ENCODE data around the gene SMOC2. TPM values are rescaled to one million over a fixed set of nuclear protein-coding genes. Genes with fewer than 3 reads are reported as not detected.

Gene SMOC2
- total RNA-seq, 5 donors from 2014 or later (not counting 1 experiment from before 2014, with no cell fraction given): 0.06 to 0.20 (median 0.16) TPM; not detected in 2

DNA sequence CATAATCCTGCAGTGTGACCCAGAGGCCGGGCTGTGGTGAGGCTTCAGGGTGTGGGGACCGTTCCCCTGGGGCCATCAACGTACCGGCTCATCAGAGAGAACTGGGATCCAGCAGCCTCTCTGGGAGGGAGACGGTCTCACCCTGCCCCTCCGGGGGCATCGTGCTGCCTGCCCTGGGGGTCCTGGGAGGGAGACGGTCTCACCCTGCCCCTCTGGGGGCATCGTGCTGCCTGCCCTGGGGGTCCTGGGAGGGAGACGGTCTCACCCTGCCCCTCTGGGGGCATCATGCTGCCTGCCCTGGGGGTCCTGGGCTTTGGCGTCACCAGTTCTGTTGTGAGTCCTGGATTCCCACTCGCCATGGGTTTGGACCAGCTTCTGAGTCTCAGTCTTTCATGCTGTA is 17.1 kb downstream of the SMOC2 start:
- POLR2A ChIA-PET: no interaction called here

DNA sequence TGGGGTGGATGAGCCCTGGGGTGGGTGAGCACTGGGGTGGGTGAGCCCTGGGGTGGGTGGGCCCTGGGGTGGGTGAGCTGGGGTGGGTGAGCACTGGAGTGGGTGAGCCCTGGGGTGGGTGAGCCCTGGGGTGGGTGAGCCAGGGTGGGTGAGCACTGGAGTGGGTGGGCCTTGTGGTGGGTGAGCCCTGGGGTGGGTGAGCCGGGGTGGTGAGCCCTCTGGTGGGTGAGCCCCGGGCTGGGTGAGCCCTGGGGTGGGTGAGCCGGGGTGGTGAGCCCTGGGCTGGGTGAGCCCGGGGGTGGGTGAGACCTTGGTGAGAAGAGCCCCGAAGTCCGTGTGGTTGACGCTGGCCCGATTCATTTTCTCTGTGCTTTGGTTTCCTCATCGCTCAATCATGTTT is 18.6 kb downstream of the SMOC2 start:
- Histone ChIP-seq H3K36me3 (ENCODE audit: control insufficient read depth in 2 of 2, extremely low read depth in 1 of 2, insufficient read depth in 1 of 2, low read length in 1 of 2) (no peaks in the 10 kb centered on the region), H3K9me3 (no peaks in the 10 kb centered on the region), H3K4me1 (ENCODE audit: control insufficient read depth in 1 of 2, extremely low read depth in 1 of 2, insufficient read depth in 2 of 2, low read length in 2 of 2) (no peaks in the 10 kb centered on the region), H3K4me3 (ENCODE audit: control insufficient read depth in 1 of 2, extremely low read depth in 1 of 2, low read length in 1 of 2) (no peak overlapping the region), H3K27me3 (replicated peaks in 1 of 2; ENCODE audit: control insufficient read depth in 2 of 2, extremely low read depth in 1 of 2, insufficient read depth in 2 of 2, low read length in 1 of 2) (peaks cover 0 to 23% of the 10 kb centered on the region in 2 experiments), H3K27ac (ENCODE audit: low read length) (no peak overlapping the region)
- ATAC-seq (replicated peaks in 1 of 4): no peak
- WGBS (ENCODE audit: insufficient coverage): 93% methylated on average over 4 of the region's 9 CpGs
- no peaks in the 10 kb centered on the region for H3K4me1 Mint-ChIP-seq
- POLR2A ChIA-PET: no interaction called here
- no peaks in the 10 kb centered on the region for H3K36me3 Mint-ChIP-seq
- no peak overlapping the region for H3K27ac Mint-ChIP-seq
- CTCF ChIA-PET: interaction anchor here in 1 of 2 donors (0.6 kb wide), 1 partner anchor 36 kb away, joined by 10 read pairs; no protein-coding TSS in a partner anchor
- H3K9me3 Mint-ChIP-seq: peaks cover 0 to 3% (median 0%) of the 10 kb centered on the region in 3 donors
- DNase-seq: no peak
- no peak overlapping the region for H3K4me3 Mint-ChIP-seq
- peaks cover 3 to 6% of the 10 kb centered on the region in 2 donors for H3K27me3 Mint-ChIP-seq

More for the DNA sequence above, 17.1 kb downstream of the SMOC2 start:
- no peak for ATAC-seq (replicated peaks in 1 of 4)
- WGBS (ENCODE audit: insufficient coverage): 84% methylated on average over 11 of the region's 12 CpGs
- Histone ChIP-seq H3K36me3 (ENCODE audit: control insufficient read depth in 2 of 2, extremely low read depth in 1 of 2, insufficient read depth in 1 of 2, low read length in 1 of 2) (no peaks in the 10 kb centered on the region), H3K27ac (ENCODE audit: low read length) (no peak overlapping the region), H3K4me1 (ENCODE audit: control insufficient read depth in 1 of 2, extremely low read depth in 1 of 2, insufficient read depth in 2 of 2, low read length in 2 of 2) (no peaks in the 10 kb centered on the region), H3K9me3 (no peaks in the 10 kb centered on the region), H3K27me3 (replicated peaks in 1 of 2; ENCODE audit: control insufficient read depth in 2 of 2, extremely low read depth in 1 of 2, insufficient read depth in 2 of 2, low read length in 1 of 2) (peaks cover 0 to 20% of the 10 kb centered on the region in 2 experiments), H3K4me3 (ENCODE audit: control insufficient read depth in 1 of 2, extremely low read depth in 1 of 2, low read length in 1 of 2) (no peak overlapping the region)
- no peak overlapping the region for H3K4me3 Mint-ChIP-seq
- H3K27ac Mint-ChIP-seq: no peak overlapping the region
- H3K9me3 Mint-ChIP-seq: peaks cover 0 to 3% (median 0%) of the 10 kb centered on the region in 3 donors
- DNase-seq: no peak
- H3K4me1 Mint-ChIP-seq: no peaks in the 10 kb centered on the region
- CTCF ChIA-PET: no interaction called here
- no peaks in the 10 kb centered on the region for H3K36me3 Mint-ChIP-seq
- peaks cover 10 to 12% of the 10 kb centered on the region in 2 donors for H3K27me3 Mint-ChIP-seq

DNA sequence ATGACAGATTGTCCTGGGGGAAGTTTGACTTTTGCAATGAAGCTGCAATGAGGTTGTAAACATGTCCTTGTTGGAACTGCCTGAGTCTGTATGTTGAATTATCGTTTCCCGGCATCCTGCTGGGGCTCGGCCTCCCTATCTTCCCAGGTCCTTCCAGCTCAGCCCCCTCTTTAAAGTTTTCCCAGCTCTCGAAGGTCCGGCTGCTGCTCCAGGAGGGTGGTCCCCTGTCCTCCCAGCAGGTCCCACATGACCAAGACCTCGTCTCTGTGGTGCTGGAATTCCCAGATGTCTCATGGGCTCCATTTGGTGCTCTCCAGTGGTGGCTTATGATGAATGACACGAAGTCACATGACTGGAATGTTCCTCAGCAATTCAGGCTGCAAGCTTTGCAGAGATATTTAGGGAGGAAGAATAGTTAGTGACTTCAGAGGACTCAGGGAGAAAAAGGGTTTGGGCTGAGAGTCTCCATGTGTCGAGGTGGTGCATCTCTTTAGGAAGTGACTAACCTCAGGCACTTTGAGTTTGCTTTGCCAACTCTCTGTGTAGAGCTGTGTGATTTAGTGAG is 21.4 kb downstream of the SMOC2 start:
- Mint-ChIP-seq H3K36me3 (no peaks in the 10 kb centered on the region), H3K4me3 (no peak overlapping the region), H3K27ac (no peak overlapping the region), H3K27me3 (peaks cover 3 to 6% of the 10 kb centered on the region in 2 donors), H3K4me1 (no peaks in the 10 kb centered on the region), H3K9me3 (peaks cover 0 to 3% (median 0%) of the 10 kb centered on the region in 3 donors)
- H3K27me3 ChIP-seq (replicated peaks in 1 of 2; ENCODE audit: control insufficient read depth in 2 of 2, extremely low read depth in 1 of 2, insufficient read depth in 2 of 2, low read length in 1 of 2): peaks cover 0 to 20% of the 10 kb centered on the region in 2 experiments
- ATAC-seq (replicated peaks in 1 of 4): no peak
- 51% methylated on average over 6 of the region's 8 CpGs for WGBS (ENCODE audit: insufficient coverage)
- no peaks in the 10 kb centered on the region for H3K9me3 ChIP-seq
- ChIA-PET CTCF (no interaction called here), POLR2A (no interaction called here)
- no peak for DNase-seq
- no peak overlapping the region for H3K27ac ChIP-seq (ENCODE audit: low read length)
- H3K4me3 ChIP-seq (ENCODE audit: control insufficient read depth in 1 of 2, extremely low read depth in 1 of 2, low read length in 1 of 2): no peak overlapping the region
- no peaks in the 10 kb centered on the region for H3K36me3 ChIP-seq (ENCODE audit: control insufficient read depth in 2 of 2, extremely low read depth in 1 of 2, insufficient read depth in 1 of 2, low read length in 1 of 2)
- H3K4me1 ChIP-seq (ENCODE audit: control insufficient read depth in 1 of 2, extremely low read depth in 1 of 2, insufficient read depth in 2 of 2, low read length in 2 of 2): no peaks in the 10 kb centered on the region

DNA sequence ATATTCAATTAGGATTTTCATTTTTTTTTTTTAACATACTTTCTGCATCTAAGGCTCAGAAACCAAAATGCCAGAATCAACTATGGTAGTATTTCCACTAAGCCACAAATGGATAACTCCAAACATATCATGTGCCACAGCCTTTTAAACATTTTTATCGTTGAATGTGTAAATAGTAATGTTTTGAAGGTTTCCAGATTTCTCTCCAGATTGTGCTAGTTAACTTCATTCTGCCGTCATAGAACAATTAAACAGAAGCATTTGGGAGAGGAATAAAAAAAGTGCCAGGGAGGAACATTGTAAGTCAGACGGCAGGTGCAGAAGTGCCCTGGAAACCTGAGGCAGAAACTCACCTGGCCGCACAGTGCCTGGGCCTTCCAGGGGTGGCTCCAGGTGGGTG is 23.6 kb downstream of the SMOC2 start:
- ChIA-PET POLR2A (no interaction called here), CTCF (no interaction called here)
- no peaks in the 10 kb centered on the region for H3K4me1 Mint-ChIP-seq
- peaks cover 3 to 4% of the 10 kb centered on the region in 2 donors for H3K27me3 Mint-ChIP-seq
- H3K36me3 Mint-ChIP-seq: no peaks in the 10 kb centered on the region
- 73% methylated on average over 3 of the region's 4 CpGs for WGBS (ENCODE audit: insufficient coverage)
- no peak overlapping the region for H3K4me3 ChIP-seq (ENCODE audit: control insufficient read depth in 1 of 2, extremely low read depth in 1 of 2, low read length in 1 of 2)
- no peak overlapping the region for H3K4me3 Mint-ChIP-seq
- peaks cover 0 to 3% (median 0%) of the 10 kb centered on the region in 3 donors for H3K9me3 Mint-ChIP-seq
- DNase-seq: no peak
- no peak for ATAC-seq (replicated peaks in 1 of 4)
- no peaks in the 10 kb centered on the region for H3K4me1 ChIP-seq (ENCODE audit: control insufficient read depth in 1 of 2, extremely low read depth in 1 of 2, insufficient read depth in 2 of 2, low read length in 2 of 2)
- no peaks in the 10 kb centered on the region for H3K36me3 ChIP-seq (ENCODE audit: control insufficient read depth in 2 of 2, extremely low read depth in 1 of 2, insufficient read depth in 1 of 2, low read length in 1 of 2)
- H3K9me3 ChIP-seq: no peaks in the 10 kb centered on the region
- H3K27ac ChIP-seq (ENCODE audit: low read length): no peak overlapping the region
- peaks cover 0 to 12% of the 10 kb centered on the region in 2 experiments for H3K27me3 ChIP-seq (replicated peaks in 1 of 2; ENCODE audit: control insufficient read depth in 2 of 2, extremely low read depth in 1 of 2, insufficient read depth in 2 of 2, low read length in 1 of 2)
- no peak overlapping the region for H3K27ac Mint-ChIP-seq

DNA sequence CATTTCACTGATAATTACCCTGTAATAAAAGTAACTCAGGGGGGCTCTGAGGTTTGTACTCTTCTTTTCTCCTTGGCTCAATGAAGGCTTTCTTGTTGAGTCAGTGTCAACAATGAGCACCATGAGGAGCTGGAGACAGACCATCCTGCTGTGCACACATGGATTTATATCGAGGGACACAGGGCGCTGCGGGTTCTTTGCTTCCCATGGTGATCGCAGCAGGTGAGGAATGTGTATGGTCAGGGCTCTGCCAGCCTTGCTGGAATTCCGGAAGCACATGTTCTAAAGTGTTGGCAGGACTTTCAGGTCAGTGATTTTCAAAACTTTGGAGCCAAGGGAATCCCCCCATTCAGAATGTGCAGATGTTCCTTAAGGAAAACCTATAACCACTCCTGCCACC is 27.1 kb downstream of the SMOC2 start:
- Histone ChIP-seq H3K36me3 (ENCODE audit: control insufficient read depth in 2 of 2, extremely low read depth in 1 of 2, insufficient read depth in 1 of 2, low read length in 1 of 2) (no peaks in the 10 kb centered on the region), H3K27ac (ENCODE audit: low read length) (no peak overlapping the region), H3K4me1 (ENCODE audit: control insufficient read depth in 1 of 2, extremely low read depth in 1 of 2, insufficient read depth in 2 of 2, low read length in 2 of 2) (no peaks in the 10 kb centered on the region), H3K27me3 (replicated peaks in 1 of 2; ENCODE audit: control insufficient read depth in 2 of 2, extremely low read depth in 1 of 2, insufficient read depth in 2 of 2, low read length in 1 of 2) (peaks cover 0 to 14% of the 10 kb centered on the region in 2 experiments), H3K4me3 (ENCODE audit: control insufficient read depth in 1 of 2, extremely low read depth in 1 of 2, low read length in 1 of 2) (no peak overlapping the region), H3K9me3 (no peaks in the 10 kb centered on the region)
- WGBS (ENCODE audit: insufficient coverage): 93% methylated on average over 4 of the region's 5 CpGs
- Mint-ChIP-seq H3K4me1 (no peaks in the 10 kb centered on the region), H3K27ac (no peak overlapping the region), H3K4me3 (no peak overlapping the region), H3K36me3 (no peaks in the 10 kb centered on the region), H3K9me3 (no peaks in the 10 kb centered on the region), H3K27me3 (peaks cover 0 to 2% of the 10 kb centered on the region in 2 donors)
- no peak for ATAC-seq (replicated peaks in 1 of 4)
- no peak for DNase-seq
- ChIA-PET POLR2A (no interaction called here), CTCF (no interaction called here)

DNA sequence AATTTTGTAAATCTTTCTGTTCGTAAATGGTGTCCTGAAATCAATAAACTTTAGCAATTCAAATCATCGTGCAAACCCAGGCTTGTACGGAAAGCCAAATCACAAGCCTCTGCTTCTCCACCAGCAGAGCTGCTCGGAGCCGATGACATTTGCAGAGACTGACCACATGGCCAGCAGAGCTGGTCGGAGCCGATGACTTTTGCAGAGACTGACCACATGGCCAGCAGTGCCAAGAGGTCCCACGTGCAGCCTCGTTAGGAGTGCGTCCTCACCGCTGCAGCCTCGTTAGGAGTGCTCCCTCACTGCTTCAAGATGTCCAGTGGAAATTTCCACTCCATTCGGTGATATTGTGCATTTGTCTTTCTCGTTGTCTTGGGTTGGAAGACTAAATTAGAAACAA is 28.5 kb downstream of the SMOC2 start:
- Histone ChIP-seq H3K4me3 (ENCODE audit: control insufficient read depth in 1 of 2, extremely low read depth in 1 of 2, low read length in 1 of 2) (no peak overlapping the region), H3K9me3 (no peaks in the 10 kb centered on the region), H3K27ac (ENCODE audit: low read length) (no peak overlapping the region), H3K36me3 (ENCODE audit: control insufficient read depth in 2 of 2, extremely low read depth in 1 of 2, insufficient read depth in 1 of 2, low read length in 1 of 2) (no peaks in the 10 kb centered on the region), H3K27me3 (replicated peaks in 1 of 2; ENCODE audit: control insufficient read depth in 2 of 2, extremely low read depth in 1 of 2, insufficient read depth in 2 of 2, low read length in 1 of 2) (peaks cover 0 to 24% of the 10 kb centered on the region in 2 experiments), H3K4me1 (ENCODE audit: control insufficient read depth in 1 of 2, extremely low read depth in 1 of 2, insufficient read depth in 2 of 2, low read length in 2 of 2) (no peaks in the 10 kb centered on the region)
- Mint-ChIP-seq H3K4me3 (no peak overlapping the region), H3K27me3 (peaks cover 0 to 3% of the 10 kb centered on the region in 2 donors), H3K4me1 (no peaks in the 10 kb centered on the region), H3K9me3 (peaks cover 0 to 2% (median 0%) of the 10 kb centered on the region in 3 donors), H3K36me3 (no peaks in the 10 kb centered on the region), H3K27ac (no peak overlapping the region)
- ATAC-seq (replicated peaks in 1 of 4): no peak
- POLR2A ChIA-PET: no interaction called here
- CTCF ChIA-PET: no interaction called here
- WGBS (ENCODE audit: insufficient coverage): 78% methylated on average over 11 of the region's 14 CpGs
- no peak for DNase-seq

Data from T-cell (primary cell).